Activated naive CD4-positive, alpha-beta T cell treated with anti-CD3 and anti-CD28 coated beads, Interleukin-2, amount 50 U/mL, for 72 hours (primary cell): ENCODE measurements around the gene SPANXN1. TPM values are rescaled to one million over a fixed set of nuclear protein-coding genes. Genes with fewer than 3 reads are reported as not detected.
A peak's percentile ranks its signal among the peaks of the same experiment; 100 is the strongest.
"Not testable (repeated sequence)": the region's sequence is repeated elsewhere in the genome, so short reads cannot be mapped to it uniquely, and the experiment has no call there.

Source experiments
- ATAC-seq, 2 donors: fragments of 150-1000 bp; cut with Tn5 transposase; 2 replicates each; pipeline ENCODE4 v1.10.0; 2021; ENCODE audit warnings: mild to moderate bottlenecking in 2 of 2, moderate library complexity in 2 of 2
- DNase-seq, 2 donors: peaks; one replicate each; pipeline ENCODE4 v3.0.0; 2021 to 2022; ENCODE audit warnings: low spot score in 2 of 2
- H3K27ac Mint-ChIP-seq, 2 donors: one replicate each; pipeline ENCODE4 v1.8.0; 2022; ENCODE audit warnings: mild to moderate bottlenecking in 2 of 2, mixed read lengths in 2 of 2
- H3K36me3 Mint-ChIP-seq, 2 donors: one replicate each; pipeline ENCODE4 v1.8.0; 2022; ENCODE audit warnings: mixed read lengths in 2 of 2
- H3K9me3 Mint-ChIP-seq, 2 donors: one replicate each; pipeline ENCODE4 v1.8.0; 2022; ENCODE audit warnings: mixed read lengths in 2 of 2
- total RNA-seq, 2 donors: library from RNA; stranded (reverse); gene quantifications; one replicate each; pipeline ENCODE4 v1.2.3, GENCODE V29; 2022

SPANXN1 gene, protein sequence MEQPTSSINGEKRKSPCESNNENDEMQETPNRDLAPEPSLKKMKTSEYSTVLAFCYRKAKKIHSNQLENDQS
- total RNA-seq = not detected

DNA sequence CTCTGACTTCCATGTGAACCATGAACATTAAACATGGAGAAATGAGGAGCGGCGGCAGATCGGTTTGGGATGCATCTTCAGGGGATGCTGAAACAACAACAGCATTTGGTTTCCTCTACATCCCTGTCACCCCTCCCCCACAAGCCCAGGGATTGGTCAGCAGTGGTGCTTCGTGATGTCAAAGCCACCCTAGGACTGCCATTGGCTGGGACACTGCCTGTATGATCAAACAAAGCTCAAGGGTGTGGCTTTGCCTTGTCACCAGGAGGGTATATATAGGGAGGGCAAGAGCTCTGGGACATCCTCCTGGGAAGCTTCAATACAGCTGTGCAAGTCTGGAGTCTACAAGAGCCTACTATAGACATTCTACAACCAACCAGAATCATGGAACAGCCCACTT, at the start of gene SPANXN1:
SPANXN1 (plus strand) TSS at position 301 of the 400 bp plus-strand sequence; CDS start at position 385, 84 bp downstream.
- H3K27ac Mint-ChIP-seq, DNase-seq, H3K9me3 Mint-ChIP-seq, ATAC-seq, H3K36me3 Mint-ChIP-seq: not testable (repeated sequence)

DNA sequence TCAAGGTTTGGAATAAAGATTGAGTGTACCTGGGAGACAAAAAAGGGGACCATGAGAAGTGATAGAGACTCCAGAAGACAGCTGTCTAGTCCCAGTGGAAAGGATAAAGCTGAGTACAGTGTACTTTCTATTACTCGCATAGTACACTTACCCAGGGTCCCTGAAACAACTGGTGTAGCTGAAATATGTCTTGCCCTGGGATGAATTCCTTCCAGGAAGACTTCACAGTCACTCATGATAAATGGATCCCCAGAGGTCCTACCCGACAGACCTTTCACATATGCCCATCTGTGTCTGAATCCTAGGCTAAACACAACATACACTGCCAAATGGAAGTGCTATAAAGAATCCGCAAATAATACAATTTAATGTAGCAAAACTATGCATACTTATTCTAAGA, 48.2 kb upstream of the SPANXN1 start:
- Mint-ChIP-seq H3K36me3 (no peaks in the 10 kb centered on the region), H3K27ac (no peak overlapping the region), H3K9me3 (peaks cover 6 to 8% of the 10 kb centered on the region in 2 donors)
- no peak for ATAC-seq
- no peak for DNase-seq

DNA sequence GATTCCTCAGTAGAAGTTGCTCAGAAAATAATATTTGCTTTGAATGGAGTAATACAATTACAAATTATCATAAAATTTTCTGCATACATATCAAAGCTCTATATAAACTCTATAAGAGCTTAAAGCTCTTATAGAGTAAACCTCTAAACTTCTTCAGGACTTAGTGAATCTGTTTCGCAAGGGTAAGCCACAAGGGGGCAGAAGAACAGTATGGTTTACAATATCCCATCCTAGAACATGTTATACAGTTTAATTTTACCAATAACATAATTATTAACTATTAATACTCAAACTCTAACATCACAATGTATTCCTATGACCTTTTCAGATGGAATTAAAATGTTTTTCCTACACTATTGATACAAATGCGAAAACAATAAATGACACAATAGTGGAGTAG, 33.8 kb upstream of the SPANXN1 start:
- Mint-ChIP-seq H3K27ac (no peak overlapping the region), H3K9me3 (no peaks in the 10 kb centered on the region), H3K36me3 (no peaks in the 10 kb centered on the region)
- ATAC-seq (no peak), DNase-seq (no peak)

DNA sequence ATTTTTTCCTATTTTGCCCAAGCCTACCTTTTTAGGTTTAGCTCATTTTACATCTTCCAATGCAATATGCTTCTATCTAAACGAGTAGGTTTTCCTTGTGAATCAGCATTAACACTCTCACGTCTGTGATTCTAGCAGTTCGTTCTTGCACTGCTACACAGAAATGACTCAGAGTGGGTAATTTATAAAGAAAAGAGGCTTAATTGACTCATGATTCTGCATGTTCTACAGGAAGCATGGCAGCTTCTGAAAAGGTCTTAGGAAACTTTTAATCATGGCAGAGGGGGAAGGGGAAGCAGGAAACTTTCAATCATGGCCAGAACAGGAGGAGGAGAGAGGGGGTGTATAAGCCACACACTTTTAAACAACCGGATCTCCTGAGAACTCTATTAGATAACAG, 44.9 kb downstream of the SPANXN1 start:
- no peaks in the 10 kb centered on the region for H3K36me3 Mint-ChIP-seq
- H3K9me3 Mint-ChIP-seq = peaks cover 0 to 5% of the 10 kb centered on the region in 2 donors
- DNase-seq (no peak), ATAC-seq (peak in 1 of 2 donors; percentile 58)
- no peak overlapping the region for H3K27ac Mint-ChIP-seq
